ENCODE measurements around the gene FAM13A. TPM values are rescaled to one million over a fixed set of nuclear protein-coding genes. Genes with fewer than 3 reads are reported as not detected.

The FAM13A gene
- total RNA-seq, 1 donor from 2014 or later, result 57.7 TPM

DNA sequence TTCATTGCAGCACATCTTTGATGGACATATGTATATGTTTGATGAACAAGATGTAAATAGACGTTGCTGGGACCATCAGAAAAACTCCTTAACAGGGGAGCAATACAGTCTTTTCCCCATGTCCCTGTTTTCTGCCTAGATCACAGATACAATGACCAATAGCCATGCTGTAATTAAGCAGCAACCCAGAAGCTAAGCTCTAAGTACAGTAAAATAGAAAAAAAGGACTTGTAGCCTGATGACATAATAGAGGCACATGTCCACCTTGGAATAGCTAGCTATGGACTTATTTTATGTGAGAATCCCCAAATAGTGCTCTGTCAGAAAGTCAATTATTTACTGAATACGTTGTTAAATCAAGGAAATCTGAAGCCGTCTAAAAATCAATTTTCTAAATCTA is 14.9 kb downstream of the FAM13A start:
- Mint-ChIP-seq H3K9me3 (peaks cover 16% of the 10 kb centered on the region), H3K27me3 (ENCODE audit: low read depth) (no peaks in the 10 kb centered on the region), H3K4me1 (peaks cover 3% of the 10 kb centered on the region), H3K4me3 (no peak overlapping the region), H3K27ac (no peak overlapping the region), H3K36me3 (peaks cover 32% of the 10 kb centered on the region)
- TF ChIP-seq CTCF (IDR thresholded peaks at IDR 0.05; ENCODE audit: unreplicated experiment), result no peak
- no peak for DNase-seq (ENCODE audit: low spot score in 2 of 2, unreplicated experiment in 2 of 2)

DNA sequence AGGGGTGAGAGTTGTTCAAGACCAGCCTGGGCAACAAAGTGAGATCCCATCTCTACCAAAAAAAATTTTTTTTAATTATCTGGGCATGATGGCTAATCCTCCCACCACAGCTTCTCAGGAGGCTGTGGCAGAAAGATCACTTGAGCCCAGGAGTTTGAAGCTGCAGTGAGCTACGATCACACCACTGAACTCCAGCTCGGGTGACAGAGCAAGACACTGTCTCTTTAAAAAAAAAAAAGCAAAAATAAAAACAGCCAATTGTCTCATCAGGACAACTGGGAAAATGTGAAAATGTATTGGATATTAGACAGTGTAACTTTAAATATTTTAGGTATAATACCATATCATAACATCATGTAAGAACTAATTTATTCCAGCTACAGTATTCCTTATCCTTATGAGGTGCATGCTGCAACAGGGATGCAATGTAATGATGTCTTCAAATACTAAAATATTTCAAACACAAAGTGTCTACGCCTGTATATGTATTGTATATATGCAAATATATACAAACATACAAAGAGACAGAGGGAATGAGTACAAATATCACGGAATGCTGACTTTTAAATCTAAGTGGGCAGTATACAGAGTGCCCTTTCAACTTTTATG is 17.2 kb downstream of the FAM13A start:
- no peak for DNase-seq (ENCODE audit: low spot score in 2 of 2, unreplicated experiment in 2 of 2)
- Mint-ChIP-seq H3K4me1 (peaks cover 3% of the 10 kb centered on the region), H3K27me3 (ENCODE audit: low read depth) (no peaks in the 10 kb centered on the region), H3K9me3 (peaks cover 31% of the 10 kb centered on the region), H3K4me3 (no peak overlapping the region), H3K27ac (no peak overlapping the region), H3K36me3 (peaks cover 39% of the 10 kb centered on the region)
- TF ChIP-seq CTCF (IDR thresholded peaks at IDR 0.05; ENCODE audit: unreplicated experiment), result no peak

- Mint-ChIP-seq H3K27ac (no peak overlapping the region), H3K27me3 (ENCODE audit: low read depth) (no peaks in the 10 kb centered on the region), H3K4me1 (peaks cover 8% of the 10 kb centered on the region), H3K9me3 (peaks cover 24% of the 10 kb centered on the region), H3K36me3 (peaks cover 35% of the 10 kb centered on the region), H3K4me3 (no peak overlapping the region)
- no peak for DNase-seq (ENCODE audit: low spot score in 2 of 2, unreplicated experiment in 2 of 2)
- no peak for TF ChIP-seq CTCF (IDR thresholded peaks at IDR 0.05; ENCODE audit: unreplicated experiment)
These were observed 20.4 kb downstream of the FAM13A start for GRCh38 chr4:89036535-89036934.

DNA sequence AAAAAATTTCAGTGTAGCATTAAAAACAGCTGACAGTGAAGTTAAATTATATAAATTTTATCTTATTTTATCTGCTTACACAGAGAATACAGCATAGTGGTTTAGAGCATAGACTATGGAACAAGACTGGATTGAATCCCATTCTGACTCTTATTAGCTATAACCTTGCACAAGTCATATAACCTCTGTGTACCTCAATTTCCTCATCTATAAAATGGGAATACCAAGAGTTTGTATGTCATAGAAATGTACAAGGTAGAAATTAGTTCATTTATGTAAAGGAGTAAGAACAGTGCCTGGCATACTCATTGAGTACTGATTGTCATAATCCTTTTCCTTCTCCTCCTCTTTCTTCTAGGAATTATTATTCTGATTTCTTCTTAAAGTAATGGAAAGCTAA is 25.7 kb downstream of the FAM13A start:
- peaks cover 13% of the 10 kb centered on the region for H3K4me1 Mint-ChIP-seq
- TF ChIP-seq CTCF (IDR thresholded peaks at IDR 0.05; ENCODE audit: unreplicated experiment), result no peak
- no peak for DNase-seq (ENCODE audit: low spot score in 2 of 2, unreplicated experiment in 2 of 2)
- H3K4me3 Mint-ChIP-seq, result no peak overlapping the region
- H3K9me3 Mint-ChIP-seq, result peaks cover 16% of the 10 kb centered on the region
- H3K27me3 Mint-ChIP-seq (ENCODE audit: low read depth), result no peaks in the 10 kb centered on the region
- peaks cover 19% of the 10 kb centered on the region for H3K36me3 Mint-ChIP-seq
- no peak overlapping the region for H3K27ac Mint-ChIP-seq

DNA sequence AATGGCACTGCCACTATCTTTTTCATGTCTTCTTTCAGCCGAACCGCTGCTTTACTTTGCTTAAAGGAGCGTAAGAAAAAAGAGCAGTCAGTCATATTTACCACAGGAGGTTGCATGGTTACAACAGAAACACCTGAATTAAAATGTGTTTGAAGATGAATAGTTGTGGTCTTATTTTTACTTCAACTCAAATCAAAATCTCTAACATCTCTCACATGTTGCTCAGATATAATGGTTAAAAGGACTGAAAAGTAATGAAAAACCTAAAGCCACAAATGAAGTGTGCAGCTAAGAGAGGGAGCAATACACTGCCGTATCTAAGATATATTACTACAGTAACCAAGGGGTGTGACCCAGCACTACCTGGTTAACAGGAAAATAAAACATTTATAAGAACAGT is 27.4 kb downstream of the FAM13A start:
- no peak for TF ChIP-seq CTCF (IDR thresholded peaks at IDR 0.05; ENCODE audit: unreplicated experiment)
- Mint-ChIP-seq H3K9me3 (no peaks in the 10 kb centered on the region), H3K27me3 (ENCODE audit: low read depth) (no peaks in the 10 kb centered on the region), H3K4me3 (no peak overlapping the region), H3K27ac (no peak overlapping the region), H3K4me1 (peaks cover 13% of the 10 kb centered on the region), H3K36me3 (peaks cover 7% of the 10 kb centered on the region)
- no peak for DNase-seq (ENCODE audit: low spot score in 2 of 2, unreplicated experiment in 2 of 2)

DNA sequence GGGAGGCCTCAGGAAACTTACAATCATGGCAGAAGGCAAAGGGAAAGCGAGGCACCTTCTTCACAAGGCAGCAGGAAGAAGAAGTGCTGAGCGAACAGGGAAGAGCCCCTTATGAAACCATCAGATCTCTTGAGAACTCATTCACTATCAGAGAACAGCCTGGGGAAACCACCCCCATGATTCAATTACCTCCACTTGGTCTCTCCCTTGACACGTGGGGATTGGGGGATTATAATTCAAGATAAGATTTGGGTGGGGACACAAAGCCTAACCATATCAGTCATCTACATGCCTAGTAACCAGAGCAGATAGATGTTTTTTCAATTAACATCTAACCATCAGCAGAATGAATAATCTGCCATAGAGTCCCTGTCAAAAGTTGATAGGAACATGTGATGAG is 30.4 kb downstream of the FAM13A start:
- no peak for TF ChIP-seq CTCF (IDR thresholded peaks at IDR 0.05; ENCODE audit: unreplicated experiment)
- Mint-ChIP-seq H3K4me1 (peaks cover 15% of the 10 kb centered on the region), H3K4me3 (no peak overlapping the region), H3K36me3 (peaks cover 3% of the 10 kb centered on the region), H3K9me3 (no peaks in the 10 kb centered on the region), H3K27me3 (ENCODE audit: low read depth) (no peaks in the 10 kb centered on the region), H3K27ac (no peak overlapping the region)
- DNase-seq (ENCODE audit: low spot score in 2 of 2, unreplicated experiment in 2 of 2), result no peak

All from mesothelial cell of epicardium (in vitro differentiated cells).